ENCODE data around the gene WFDC10A.

Gene WFDC10A

DNA sequence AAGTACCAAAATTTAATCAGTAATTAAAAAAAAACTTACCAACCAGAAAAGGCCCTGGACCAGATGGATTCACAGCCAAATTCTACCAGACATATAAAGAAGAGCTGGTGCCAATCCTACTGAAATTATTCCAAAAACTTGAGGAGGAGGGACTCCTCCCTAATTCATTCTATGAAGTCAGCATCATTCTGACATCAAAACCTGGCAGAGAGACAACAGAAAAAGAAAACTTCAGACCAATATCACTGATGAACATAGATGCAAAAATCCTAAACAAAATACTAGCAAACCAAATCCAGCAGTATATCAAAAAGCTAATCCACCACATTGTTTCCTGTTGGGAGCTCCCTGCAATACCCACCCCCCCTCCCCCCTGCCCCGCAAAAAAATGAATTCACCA, 40.6 kb downstream of the WFDC10A start, which contains the start of gene WFDC11:
WFDC11 (minus strand) TSS at position 101 of the 400 bp plus-strand sequence. CDS start 19,639 bp downstream, outside the sequence.
- H3K27ac ChIP-seq (ENCODE audit: low read length): no peak within 1 kb of the TSS
- H3K27me3 ChIP-seq (replicated peaks; ENCODE audit: insufficient read depth, low read length): no peaks in the 10 kb centered on the region
- no peak within 1 kb of the TSS for H2AFZ ChIP-seq (ENCODE audit: low read length)
- no peak for TF ChIP-seq CTCF (IDR thresholded peaks at IDR 0.05; ENCODE audit: low read length)
- TF ChIP-seq EZH2 (optimal IDR thresholded peaks at IDR 0.05; ENCODE audit: low read depth, low read length): no peak
- TF ChIP-seq EZH2phosphoT487 (IDR thresholded peaks at IDR 0.05; ENCODE audit: low read length): no peak
- no peak within 1 kb of the TSS for H3K4me3 ChIP-seq (ENCODE audit: low read length)
- no peaks in the 10 kb centered on the region for H3F3A ChIP-seq (ENCODE audit: insufficient read depth, low read length)
- no peaks in the 10 kb centered on the region for H3K4me1 ChIP-seq (ENCODE audit: low read length)
- no peaks in the 10 kb centered on the region for H3K79me2 ChIP-seq (ENCODE audit: low read length)
- no peaks in the 10 kb centered on the region; the same call in 1 of the 2 replicates for H3K9me3 ChIP-seq (replicated peaks; ENCODE audit: insufficient read depth, low read length)
- no peak within 1 kb of the TSS for H3K9ac ChIP-seq (ENCODE audit: low read length)
- no peaks in the 10 kb centered on the region for H3K36me3 ChIP-seq (replicated peaks; ENCODE audit: insufficient read depth, low read length)
- no peaks in the 10 kb centered on the region for H3K9me2 ChIP-seq (replicated peaks; ENCODE audit: insufficient read depth, low read length)
- no peak for DNase-seq
- H4K20me1 ChIP-seq (ENCODE audit: insufficient read depth, low read length): no peaks in the 10 kb centered on the region
- no peak within 1 kb of the TSS for H3K4me2 ChIP-seq (ENCODE audit: low read depth, low read length)

GRCh38 chr20:45672765-45673164, 43.2 kb downstream of the WFDC10A start:
- no peaks in the 10 kb centered on the region for H3K36me3 ChIP-seq (replicated peaks; ENCODE audit: insufficient read depth, low read length)
- no peaks in the 10 kb centered on the region for H3F3A ChIP-seq (ENCODE audit: insufficient read depth, low read length)
- no peaks in the 10 kb centered on the region for H3K4me1 ChIP-seq (ENCODE audit: low read length)

DNA sequence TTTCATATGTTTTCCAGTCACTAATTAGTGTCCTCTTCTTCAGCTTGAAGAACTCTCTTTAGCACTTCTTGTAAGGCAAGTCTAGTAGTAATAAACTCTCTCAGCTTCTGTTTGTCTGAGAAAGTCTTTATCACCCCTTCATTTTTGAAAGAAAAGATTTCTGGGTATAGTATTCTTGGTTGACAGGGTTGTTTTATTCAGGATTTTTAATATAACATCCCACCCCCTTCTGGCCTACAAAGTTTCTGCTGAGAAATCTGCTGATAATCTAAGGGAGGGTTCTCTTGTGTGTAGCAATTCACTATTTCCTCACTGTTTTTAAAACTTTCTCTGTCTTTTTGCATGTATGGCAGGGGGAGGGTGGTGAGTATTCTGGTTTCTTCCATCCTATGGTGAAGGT, 50.1 kb downstream of the WFDC10A start:
- DNase-seq: no peak
- Histone ChIP-seq H3K9ac (ENCODE audit: low read length) (no peak overlapping the region), H3K9me2 (replicated peaks; ENCODE audit: insufficient read depth, low read length) (no peaks in the 10 kb centered on the region), H3K9me3 (replicated peaks; ENCODE audit: insufficient read depth, low read length) (no peaks in the 10 kb centered on the region), H4K20me1 (ENCODE audit: insufficient read depth, low read length) (no peaks in the 10 kb centered on the region), H3K27ac (ENCODE audit: low read length) (no peak overlapping the region), H3K27me3 (replicated peaks; ENCODE audit: insufficient read depth, low read length) (no peaks in the 10 kb centered on the region), H3K4me1 (ENCODE audit: low read length) (no peaks in the 10 kb centered on the region), H3F3A (ENCODE audit: insufficient read depth, low read length) (no peaks in the 10 kb centered on the region), H3K4me2 (ENCODE audit: low read depth, low read length) (no peak overlapping the region), H3K36me3 (replicated peaks; ENCODE audit: insufficient read depth, low read length) (no peaks in the 10 kb centered on the region), H3K4me3 (ENCODE audit: low read length) (no peak overlapping the region), H3K79me2 (ENCODE audit: low read length) (no peaks in the 10 kb centered on the region), H2AFZ (ENCODE audit: low read length) (no peak overlapping the region)
- TF ChIP-seq EZH2 (optimal IDR thresholded peaks at IDR 0.05; ENCODE audit: low read depth, low read length): no peak
- no peak for TF ChIP-seq CTCF (IDR thresholded peaks at IDR 0.05; ENCODE audit: low read length)
- TF ChIP-seq EZH2phosphoT487 (IDR thresholded peaks at IDR 0.05; ENCODE audit: low read length): no peak

More at GRCh38 chr20:45672765-45673164, 43.2 kb downstream of the WFDC10A start:
- Histone ChIP-seq H3K9ac (ENCODE audit: low read length) (no peak overlapping the region), H2AFZ (ENCODE audit: low read length) (no peak overlapping the region), H3K27me3 (replicated peaks; ENCODE audit: insufficient read depth, low read length) (no peaks in the 10 kb centered on the region), H3K9me2 (replicated peaks; ENCODE audit: insufficient read depth, low read length) (no peaks in the 10 kb centered on the region), H3K79me2 (ENCODE audit: low read length) (no peaks in the 10 kb centered on the region), H3K4me2 (ENCODE audit: low read depth, low read length) (no peak overlapping the region), H4K20me1 (ENCODE audit: insufficient read depth, low read length) (no peaks in the 10 kb centered on the region), H3K4me3 (ENCODE audit: low read length) (no peak overlapping the region), H3K9me3 (replicated peaks; ENCODE audit: insufficient read depth, low read length) (no peaks in the 10 kb centered on the region; the same call in 1 of the 2 replicates), H3K27ac (ENCODE audit: low read length) (no peak overlapping the region)
- DNase-seq: peak; percentile 16
- TF ChIP-seq CTCF (IDR thresholded peaks at IDR 0.05; ENCODE audit: low read length) (no peak), EZH2phosphoT487 (IDR thresholded peaks at IDR 0.05; ENCODE audit: low read length) (no peak), EZH2 (optimal IDR thresholded peaks at IDR 0.05; ENCODE audit: low read depth, low read length) (no peak)
